NCI-H748 treated with DMSO at 0.1 percent for 48 hours (cell line): ENCODE results near the gene ST8SIA4.

Experiments used
- DNase-seq: peaks from one replicate; lab custom pipeline; 2025; lab: John Stamatoyannopoulos, UW

Gene ST8SIA4

DNA sequence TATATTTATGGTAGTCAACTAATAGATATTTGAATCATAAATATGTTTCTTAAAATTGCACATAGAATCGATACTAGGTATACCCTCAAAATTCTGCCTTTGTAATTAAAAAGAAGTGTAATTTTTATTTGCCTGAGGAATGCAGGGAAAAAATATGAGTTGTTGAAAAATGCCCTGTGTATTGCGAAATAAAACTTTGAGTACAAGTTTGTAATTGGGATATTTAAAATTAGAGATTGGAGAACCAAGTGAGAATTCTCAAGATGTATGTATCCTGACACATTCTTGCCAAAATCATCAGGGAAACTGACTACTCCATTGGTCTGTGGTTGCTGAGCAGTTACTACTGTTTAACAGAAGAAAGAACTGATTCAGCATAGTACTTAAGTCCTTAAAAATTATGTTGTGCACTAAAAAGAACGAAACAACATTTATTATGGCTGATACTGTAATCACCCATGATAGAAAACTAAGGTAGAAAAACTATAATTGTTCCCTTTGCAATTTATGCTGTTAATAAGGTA is 36.0 kb downstream of the ST8SIA4 start:
- no peak for DNase-seq

- no peak for DNase-seq
These were observed 38.2 kb downstream of the ST8SIA4 start for GRCh38 chr5:100864931-100865330.

GRCh38 chr5:100863739-100864138 is 39.3 kb downstream of the ST8SIA4 start:
- DNase-seq, result no peak

DNA sequence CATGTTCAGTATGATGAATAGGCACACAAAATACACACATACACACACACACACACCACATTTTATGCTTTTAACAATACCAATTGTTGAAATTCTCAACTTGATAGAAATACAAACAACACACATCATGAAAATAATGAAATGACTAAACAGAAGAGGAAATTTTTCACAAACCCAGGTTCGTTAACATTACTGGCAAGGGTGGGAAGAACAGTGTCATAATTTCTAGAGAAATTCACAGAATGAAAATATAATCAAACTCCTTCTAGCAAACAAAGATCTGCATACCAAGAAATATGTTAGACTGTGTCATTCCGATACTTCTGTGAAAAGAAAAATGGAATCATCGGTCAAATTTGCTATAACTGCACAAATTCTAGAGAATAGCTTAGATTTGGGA is 41.9 kb downstream of the ST8SIA4 start:
- no peak for DNase-seq

DNA sequence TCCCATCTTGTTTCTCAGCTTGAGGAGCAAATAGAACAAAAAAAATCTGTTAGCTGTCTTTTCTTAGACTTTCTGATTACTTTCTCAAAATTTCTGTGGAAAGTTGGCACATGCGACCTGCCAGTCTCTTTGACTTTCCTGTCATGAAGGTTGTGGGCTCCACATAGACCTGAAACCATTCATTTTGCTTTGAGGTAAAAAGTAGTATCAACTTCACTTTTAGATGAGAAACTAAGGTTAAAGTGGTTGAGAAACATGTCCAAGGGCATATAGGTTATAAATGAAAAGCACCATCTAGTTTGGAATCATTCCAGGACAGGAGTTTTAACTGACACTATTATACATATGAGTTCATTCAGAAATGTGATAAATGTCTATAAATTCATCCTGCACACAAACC is 42.7 kb downstream of the ST8SIA4 start:
- DNase-seq, result no peak

GRCh38 chr5:100858987-100859545 is 44.0 kb downstream of the ST8SIA4 start:
- no peak for DNase-seq

- DNase-seq, result no peak
These were observed 46.6 kb downstream of the ST8SIA4 start for GRCh38 chr5:100856462-100856861.

DNA sequence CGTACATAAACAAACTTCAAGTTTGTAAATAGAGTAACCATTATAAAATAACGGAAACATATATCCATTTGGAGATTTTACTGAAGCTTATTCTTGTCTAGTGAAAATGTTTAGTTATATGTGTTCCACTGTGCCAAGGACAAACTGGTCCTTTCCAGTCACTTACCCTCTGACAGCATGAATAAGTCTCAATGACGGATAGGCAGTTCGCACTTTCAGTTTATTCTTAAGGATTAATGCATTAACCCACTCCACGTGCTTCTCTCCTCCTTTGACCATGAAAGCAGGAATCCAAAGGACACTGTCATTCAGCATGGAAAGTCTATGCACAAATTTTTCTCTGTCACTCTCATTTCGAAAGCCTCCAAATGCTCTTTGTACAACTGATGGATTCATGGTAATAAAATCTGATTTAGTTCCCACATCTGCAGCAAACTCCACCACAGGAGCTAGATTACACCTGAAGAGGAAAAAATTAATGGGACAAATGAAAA is 47.1 kb downstream of the ST8SIA4 start:
- DNase-seq, result no peak

GRCh38 chr5:100855295-100855694 is 47.8 kb downstream of the ST8SIA4 start:
- DNase-seq, result no peak

DNA sequence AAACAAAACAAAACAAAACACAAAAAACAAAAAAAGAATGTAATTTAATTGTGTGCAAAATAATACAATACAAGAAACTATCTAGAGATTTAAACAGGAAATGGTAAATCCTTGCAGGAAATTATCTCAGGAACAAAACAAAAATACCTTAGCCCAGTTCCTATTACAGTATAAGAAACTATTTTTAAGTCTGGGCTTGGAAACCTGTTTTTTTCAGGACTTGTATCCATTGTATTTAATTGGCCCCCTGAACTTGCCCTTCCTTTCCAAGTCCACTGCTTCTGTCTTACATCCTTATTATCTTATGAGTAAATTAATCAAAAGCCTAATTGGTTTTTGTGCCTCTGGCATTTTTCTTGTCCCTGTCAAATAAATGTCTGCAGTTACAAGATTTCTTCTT is 48.5 kb downstream of the ST8SIA4 start:
- no peak for DNase-seq

GRCh38 chr5:100853582-100853981 is 49.5 kb downstream of the ST8SIA4 start:
- no peak for DNase-seq

DNA sequence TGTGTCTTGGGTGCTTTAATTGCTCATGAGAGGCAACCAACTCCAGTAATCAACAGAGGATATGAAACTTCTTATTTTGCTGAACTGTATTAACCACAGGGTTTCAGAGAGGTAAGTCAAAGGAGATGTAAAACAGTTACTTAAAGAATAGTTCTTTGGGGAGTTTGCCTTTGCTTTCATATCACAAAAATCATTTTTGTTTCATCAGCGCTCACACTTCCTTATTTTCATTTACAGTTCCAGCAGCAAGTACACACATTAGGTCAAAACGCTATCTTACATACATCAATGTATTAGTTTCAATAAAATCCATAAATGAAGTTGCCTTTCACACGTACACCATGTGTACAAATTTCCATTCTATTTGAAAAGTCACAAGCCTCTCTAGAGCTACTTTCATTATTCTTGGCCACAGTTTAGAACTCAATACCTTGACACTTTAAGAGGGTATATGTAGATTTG is 50.1 kb downstream of the ST8SIA4 start:
- DNase-seq, result no peak

DNA sequence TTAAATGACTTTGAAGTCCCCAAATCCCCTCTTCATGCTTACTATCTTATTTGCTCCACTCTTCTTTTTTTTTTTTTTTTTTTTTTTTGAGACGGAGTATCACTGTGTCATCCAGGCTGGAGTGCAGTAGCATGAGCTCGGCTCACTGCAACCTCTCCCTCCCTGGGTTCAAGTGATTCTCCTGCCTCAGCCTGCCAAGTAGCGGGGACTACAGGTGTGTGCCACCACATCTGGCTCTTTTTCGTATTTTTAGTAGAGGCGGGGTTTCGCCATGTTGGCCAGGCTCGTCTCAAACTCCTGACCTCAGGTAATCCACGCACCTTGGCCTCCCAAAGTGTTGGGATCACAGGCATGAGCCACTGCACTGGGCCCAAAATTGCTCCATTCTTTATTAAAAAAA is 51.0 kb downstream of the ST8SIA4 start:
- no peak for DNase-seq

GRCh38 chr5:100846772-100847171 is 56.3 kb downstream of the ST8SIA4 start:
- DNase-seq, result no peak

GRCh38 chr5:100842080-100842479 is 61.0 kb downstream of the ST8SIA4 start:
- DNase-seq, result no peak

DNA sequence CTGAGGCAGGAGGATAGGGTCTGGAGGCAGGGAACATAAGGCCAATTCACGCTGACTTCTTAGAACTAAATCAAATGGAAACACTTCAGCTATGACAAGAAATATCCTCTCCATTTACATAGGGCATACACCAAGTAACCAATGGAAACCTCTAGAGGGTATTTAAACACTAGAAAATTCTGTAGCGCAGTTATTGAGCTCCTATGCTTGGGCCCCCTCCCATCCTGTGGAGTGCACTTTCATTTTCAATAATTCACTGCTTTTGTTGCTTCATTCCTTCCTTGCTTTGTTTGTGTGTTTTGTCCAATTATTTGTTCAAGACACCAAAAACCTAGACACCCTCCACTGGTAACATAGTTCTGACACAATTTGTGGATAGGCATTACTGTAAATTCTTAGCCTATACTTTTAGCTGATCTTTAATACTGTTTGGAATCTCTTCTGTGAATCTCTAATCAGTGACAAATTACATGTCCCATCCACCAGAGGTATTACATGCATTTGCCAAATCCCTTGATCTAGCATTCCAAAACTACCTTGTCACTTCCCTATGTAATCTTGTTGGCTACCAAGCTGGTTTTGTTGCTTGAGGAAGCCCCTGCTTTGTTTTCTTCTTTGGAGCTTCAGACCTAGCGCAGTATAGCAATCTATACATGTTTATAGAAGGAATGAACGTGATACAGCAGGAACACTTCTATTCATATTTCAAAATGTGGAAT is 61.6 kb downstream of the ST8SIA4 start:
- DNase-seq, result no peak

DNA sequence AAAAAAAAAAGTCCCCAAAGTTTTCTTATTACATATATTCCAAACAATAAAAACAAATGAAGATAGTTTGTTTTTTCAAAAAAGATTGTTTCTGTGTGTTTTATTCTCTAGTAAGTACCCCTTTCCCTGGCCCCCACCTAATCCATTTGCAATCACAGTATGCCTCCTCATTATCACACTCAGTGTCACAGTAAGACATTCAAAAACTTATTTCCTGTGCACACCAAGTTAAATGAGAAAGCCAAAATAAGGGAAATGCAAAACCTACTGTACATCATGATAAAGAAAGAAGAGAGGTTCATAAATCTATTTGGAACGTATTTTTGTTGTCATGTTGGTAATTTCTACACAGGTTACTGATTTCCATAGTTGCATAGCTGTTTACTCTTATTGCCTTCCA is 62.3 kb downstream of the ST8SIA4 start:
- DNase-seq, result no peak

DNA sequence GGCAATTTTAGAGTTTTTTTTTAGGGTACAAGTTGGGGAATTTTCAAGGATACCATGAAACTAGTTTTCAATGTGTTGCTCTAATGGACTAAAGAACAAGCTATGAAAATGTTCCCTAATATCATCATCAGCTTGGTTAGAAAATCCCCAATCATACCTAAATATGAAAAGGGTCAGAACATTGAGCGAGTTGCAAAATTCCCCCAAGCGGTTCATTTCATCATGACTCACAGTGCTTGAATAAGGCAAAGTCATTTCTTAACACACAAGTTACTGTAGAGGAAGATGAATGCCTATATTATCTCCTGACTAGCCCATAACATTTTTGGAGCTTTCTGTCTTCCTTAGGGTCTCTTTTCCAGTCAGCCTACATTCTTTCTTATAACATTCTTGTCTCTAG is 62.7 kb downstream of the ST8SIA4 start:
- no peak for DNase-seq

GRCh38 chr5:100838048-100838473 is 65.0 kb downstream of the ST8SIA4 start:
- DNase-seq, result no peak

- DNase-seq, result no peak
These were observed 68.6 kb downstream of the ST8SIA4 start for GRCh38 chr5:100834519-100834918.

DNA sequence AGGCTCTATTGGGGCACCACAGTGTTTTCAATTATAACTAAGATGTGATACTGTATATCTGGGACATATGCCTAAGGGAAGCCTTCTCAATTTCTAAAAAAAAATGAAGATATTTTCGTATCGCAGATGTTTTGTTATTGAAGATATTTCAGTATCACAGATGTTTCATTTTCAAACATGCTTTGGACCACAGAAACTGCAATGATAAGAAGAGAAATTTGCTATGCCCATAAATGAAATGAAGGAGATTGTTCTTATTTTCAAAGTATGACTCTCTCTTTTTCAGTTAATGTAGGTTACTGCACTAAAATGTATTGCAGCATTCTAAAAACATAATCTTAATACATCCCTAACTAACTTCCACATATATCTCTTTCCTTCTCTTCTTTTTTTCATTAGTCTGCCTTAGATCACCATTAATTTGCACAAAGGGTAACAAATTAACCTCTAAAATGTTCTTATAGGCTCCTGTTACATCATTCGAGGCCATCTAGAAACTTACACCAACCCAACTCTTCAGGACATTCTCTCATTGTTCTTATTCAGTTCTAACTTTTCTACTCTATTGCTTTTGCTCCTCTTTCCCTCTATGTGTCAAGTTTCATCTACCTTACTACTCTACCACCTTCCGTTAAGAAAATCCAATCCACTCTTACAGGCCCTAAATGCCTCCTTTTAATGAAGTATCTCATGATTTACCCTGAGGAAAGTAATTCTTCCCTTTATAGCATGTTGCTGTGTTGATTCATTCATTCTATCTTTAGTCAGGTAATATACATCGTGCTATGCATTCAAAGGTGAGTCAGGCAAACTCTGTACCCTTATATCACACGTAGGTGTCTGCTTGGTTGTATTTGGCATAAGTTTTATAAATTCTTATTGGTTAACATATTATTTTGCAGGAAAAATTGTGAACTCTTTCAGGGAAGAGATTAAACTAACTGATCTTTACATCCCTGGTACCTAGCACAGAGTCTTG is 70.5 kb downstream of the ST8SIA4 start:
- no peak for DNase-seq

DNA sequence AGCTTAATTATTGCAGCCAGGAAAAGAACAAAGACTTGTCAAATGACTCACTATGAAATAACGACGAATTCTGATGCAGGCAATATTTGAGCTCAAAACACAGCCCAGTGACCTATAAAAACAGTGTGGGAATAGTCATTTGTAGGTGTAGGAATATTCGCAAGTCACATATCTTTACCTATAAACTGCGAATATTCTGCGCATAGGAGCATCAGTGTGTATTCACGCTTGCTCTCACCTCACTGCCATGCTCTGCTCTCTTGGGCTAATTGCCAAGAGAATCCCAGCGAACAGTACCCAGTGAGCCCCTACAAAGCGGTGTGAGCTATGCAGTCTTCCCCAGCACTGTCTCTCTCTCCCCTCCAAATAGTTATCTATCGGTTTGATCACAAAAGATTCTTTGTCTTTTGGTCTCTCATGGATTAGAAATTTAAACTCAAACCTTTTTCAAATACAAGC is 74.2 kb downstream of the ST8SIA4 start:
- DNase-seq, result no peak
